ENCODE results near the gene DDX52. TPM values are rescaled to one million over a fixed set of nuclear protein-coding genes. Genes with fewer than 3 reads are reported as not detected.

Gene DDX52
- total and polyA plus RNA-seq, 7 donors, result 7.6 to 21.2 (median 16.5) TPM

GRCh38 chr17:37571674-37572073, 71.6 kb downstream of the DDX52 start:
- WGBS, 2 donors, result 56 to 85% methylated on average over 3 of the region's 3 CpGs
- intact Hi-C loops (cut with DNase I), result no loop called here
- Histone ChIP-seq H3K27ac (no peak overlapping the region), H3K27me3 (no peaks in the 10 kb centered on the region), H3K4me3 (no peak overlapping the region), H3K4me1 (no peaks in the 10 kb centered on the region), H3K36me3 (peaks cover 14 to 97% (median 33%) of the 10 kb centered on the region in 4 donors), H3K9me3 (no peaks in the 10 kb centered on the region)
- TF ChIP-seq POLR2A (IDR thresholded peaks at IDR 0.05) (no peak), POLR2AphosphoS5 (IDR thresholded peaks at IDR 0.05) (no peak), EP300 (IDR thresholded peaks at IDR 0.05) (no peak), CTCF (IDR thresholded peaks at IDR 0.05) (no peak)
- DNase-seq, result no peak

GRCh38 chr17:37570527-37571093, 72.6 kb downstream of the DDX52 start:
- Histone ChIP-seq H3K9me3 (no peaks in the 10 kb centered on the region), H3K27me3 (no peaks in the 10 kb centered on the region), H3K4me3 (no peak overlapping the region), H3K27ac (no peak overlapping the region), H3K36me3 (peaks cover 14 to 89% (median 34%) of the 10 kb centered on the region in 4 donors), H3K4me1 (no peaks in the 10 kb centered on the region)
- DNase-seq, result no peak
- TF ChIP-seq POLR2A (IDR thresholded peaks at IDR 0.05) (no peak), POLR2AphosphoS5 (IDR thresholded peaks at IDR 0.05) (no peak), EP300 (IDR thresholded peaks at IDR 0.05) (no peak), CTCF (IDR thresholded peaks at IDR 0.05) (peak in 1 of 4 experiments; percentile 18)
- 62 to 89% methylated on average over 8 of the region's 8 CpGs for WGBS, 2 donors
- intact Hi-C loops (cut with DNase I), result no loop called here

- WGBS, 2 donors, result 42 to 79% methylated on average over 2 of the region's 2 CpGs
- Histone ChIP-seq H3K9me3 (no peaks in the 10 kb centered on the region), H3K4me1 (no peaks in the 10 kb centered on the region), H3K36me3 (peaks cover 14 to 85% (median 30%) of the 10 kb centered on the region in 4 donors), H3K27ac (no peak overlapping the region), H3K4me3 (no peak overlapping the region), H3K27me3 (no peaks in the 10 kb centered on the region)
- DNase-seq, result no peak
- intact Hi-C loops (cut with DNase I), result no loop called here
- TF ChIP-seq POLR2AphosphoS5 (IDR thresholded peaks at IDR 0.05) (no peak), EP300 (IDR thresholded peaks at IDR 0.05) (no peak), POLR2A (IDR thresholded peaks at IDR 0.05) (no peak), CTCF (IDR thresholded peaks at IDR 0.05) (no peak)
Observed at GRCh38 chr17:37568350-37569053, 74.7 kb downstream of the DDX52 start.

GRCh38 chr17:37567538-37567937, 75.7 kb downstream of the DDX52 start:
- no peak overlapping the region for H3K4me3 ChIP-seq
- peaks cover 14 to 82% (median 30%) of the 10 kb centered on the region in 4 donors for H3K36me3 ChIP-seq
- H3K27ac ChIP-seq, result no peak overlapping the region
- no peaks in the 10 kb centered on the region for H3K27me3 ChIP-seq
- intact Hi-C loops (cut with DNase I), result no loop called here
- no peaks in the 10 kb centered on the region for H3K9me3 ChIP-seq
- DNase-seq, result no peak
- 84 to 95% methylated on average over 4 of the region's 4 CpGs for WGBS, 2 donors
- no peak for TF ChIP-seq POLR2A (IDR thresholded peaks at IDR 0.05)
- no peak for TF ChIP-seq EP300 (IDR thresholded peaks at IDR 0.05)
- no peak for TF ChIP-seq POLR2AphosphoS5 (IDR thresholded peaks at IDR 0.05)
- no peak for TF ChIP-seq CTCF (IDR thresholded peaks at IDR 0.05)
- no peaks in the 10 kb centered on the region for H3K4me1 ChIP-seq

Measured in sigmoid colon (tissue), 7 donors.